GM12878 (cell line): Measurements from ENCODE around the gene NOL4L. TPM values are rescaled to one million over a fixed set of nuclear protein-coding genes. Genes with fewer than 3 reads are reported as not detected.
A peak's percentile ranks its signal among the peaks of the same experiment; 100 is the strongest.

Experiments
- ATAC-seq: fragments of 200-7000 bp; cut with Tn5 transposase; 3 replicates; pipeline ENCODE4 v1.9.1; 2020; ENCODE audit warnings: mild to moderate bottlenecking, moderate library complexity
- BruUV-seq: library from RNA; stranded (reverse); fragments of 400-500 nt; replicated peaks from 2 replicates; lab custom pipeline; 2021; lab: Mats Ljungman, UMichigan
- CTCF ChIA-PET: fragments of 300-600 bp; sonication (Branson Sonifier 250); formaldehyde crosslinking; extraction: SDS; loops from one replicate; lab custom pipeline; 2021; ENCODE audit warnings: inconsistent platforms; lab: Yijun Ruan, JAX
- POLR2A ChIA-PET: fragments of 350-600 bp; formaldehyde crosslinking; extraction: SDS; loops from one replicate; lab custom pipeline; 2021; ENCODE audit warnings: inconsistent platforms; lab: Charles Lee
- RAD21 ChIA-PET: fragments of 300-600 bp; sonication (Branson Sonifier 250); formaldehyde crosslinking; loops from one replicate; lab custom pipeline; 2023; ENCODE audit warnings: antibody characterized with exemption; ENCODE audit not compliant: unreplicated experiment; lab: Charles Lee
- SMC1A ChIA-PET: fragments of 300-600 bp; sonication (Branson Sonifier 250); formaldehyde crosslinking; loops from one replicate; lab custom pipeline; 2023; ENCODE audit not compliant: unreplicated experiment, uncharacterized antibody; lab: Charles Lee
- DNase-seq: peaks from one replicate; pipeline ENCODE4 v3.0.0-alpha.2; 2011; ENCODE audit warnings: low read depth, low spot score
- FAIRE-seq: peaks from 3 replicates; lab custom pipeline; 2011; peaks lifted over from hg19 to GRCh38; lab: Jason Lieb, UNC
- H2AFZ ChIP-seq: 2 replicates; pipeline ENCODE4 v1.6.0; 2011; ENCODE audit warnings: low read depth, low read length, control low read depth; ENCODE audit not compliant: control insufficient read depth
- H3K27ac ChIP-seq: 2 replicates; pipeline ENCODE4 v1.5.1; 2011; ENCODE audit warnings: control low read depth; ENCODE audit not compliant: control insufficient read depth, insufficient read depth
- H3K27me3 ChIP-seq, 2 experiments: replicated peaks in 1 of 2; 2 replicates each; pipeline versions ENCODE4 v1.6.0 to v1.6.1; 2011; ENCODE audit warnings: low read length in 1 of 2; ENCODE audit not compliant: control insufficient read depth in 2 of 2, insufficient read depth in 2 of 2
- H3K36me3 ChIP-seq, 2 experiments: 2 replicates each; pipeline ENCODE4 v1.5.1; 2011; ENCODE audit warnings: low read length in 1 of 2; ENCODE audit not compliant: control insufficient read depth in 2 of 2, insufficient read depth in 2 of 2
- H3K4me1 ChIP-seq: 2 replicates; pipeline ENCODE4 v1.6.1; 2011; ENCODE audit warnings: mild to moderate bottlenecking, low read length, moderate library complexity, mixed read lengths; ENCODE audit not compliant: control insufficient read depth, insufficient read depth
- H3K4me2 ChIP-seq: 2 replicates; pipeline ENCODE4 v1.6.0; 2011; ENCODE audit warnings: control low read depth; ENCODE audit not compliant: control insufficient read depth, insufficient read depth
- H3K4me3 ChIP-seq: fragments of 200-600 bp; sonication (generic); 2 replicates; pipeline ENCODE4 v1.5.1; 2016
- H3K79me2 ChIP-seq: 2 replicates; pipeline ENCODE4 v1.6.0; 2011; ENCODE audit warnings: low read length; ENCODE audit not compliant: control insufficient read depth, insufficient read depth
- H3K9ac ChIP-seq: 2 replicates; pipeline ENCODE4 v1.8.0; 2011; ENCODE audit warnings: low read length, control low read depth, mixed read lengths; ENCODE audit not compliant: control insufficient read depth, insufficient read depth
- H3K9me3 ChIP-seq: replicated peaks from 3 replicates; pipeline ENCODE4 v1.5.1; 2011; ENCODE audit warnings: mild to moderate bottlenecking, low read length; ENCODE audit not compliant: control insufficient read depth, insufficient read depth
- H4K20me1 ChIP-seq: 2 replicates; pipeline ENCODE4 v1.6.0; 2011; ENCODE audit not compliant: control insufficient read depth, insufficient read depth
- BMI1 ChIP-seq: fragments of 450-650 bp; IDR thresholded peaks from 2 replicates; pipeline ENCODE4 v1.6.1; 2016; ENCODE audit warnings: mild to moderate bottlenecking, moderate library complexity, borderline replicate concordance
- MYC ChIP-seq: IDR thresholded peaks from 2 replicates; pipeline ENCODE4 v1.6.1; 2011; ENCODE audit warnings: mild to moderate bottlenecking, low read length, moderate library complexity, inconsistent platforms; ENCODE audit not compliant: insufficient read depth, insufficient replicate concordance, insufficient read length, severe bottlenecking
- ZNF24 ChIP-seq: fragments of 450-650 bp; IDR thresholded peaks from 2 replicates; pipeline ENCODE4 v1.6.1; 2017; ENCODE audit warnings: antibody characterized with exemption, mild to moderate bottlenecking
- WGBS: methylation state at CpG from one replicate; pipeline ENCODE4 v1.1.6; 2016; ENCODE audit warnings: low lambda C conversion rate; ENCODE audit not compliant: insufficient replicate concordance, insufficient coverage; ENCODE audit errors: missing lambda C conversion rate; 5-methylcytosine and 5-hydroxymethylcytosine counted together
- in situ Hi-C: fragments of 300-500 bp; cut with MboI; formaldehyde crosslinking; loops from 9 replicates; pipeline ENCODE4 v1.14.3; 2018; ENCODE audit warnings: mixed read lengths
- intact Hi-C: fragments of 100-400 bp; cut with micrococcal nuclease; formaldehyde crosslinking; loops from one replicate; pipeline ENCODE4 v1.14.2; 2022; ENCODE audit not compliant: unreplicated experiment
- polyA plus RNA-seq, 11 experiments: library from polyadenylated mRNA; depleted of rRNA in 4 of 11; unstranded in 6 of 11; stranded (reverse) in 5 of 11; fragments of >200 nt; fragmentation: Nextera tagmentation in 4 of 11; fragmentation: Illumina TruSeq in 1 of 11; extraction: Ambion mirVana in 4 of 11; extraction: Trizol in 1 of 11; gene quantifications; 1 replicate in 1 of 11; 2 replicates in 10 of 11; pipeline versions ENCODE4 v1.2.1 to v1.2.3, GENCODE V29; 2011 to 2016; ENCODE audit warnings: inconsistent platforms in 2 of 11, missing spikeins in 2 of 11, low read depth in 1 of 11
- total RNA-seq, 4 experiments: library from RNA; depleted of rRNA in 3 of 4; stranded (reverse); fragments of >200 nt in 3 of 4; fragmentation: Illumina TruSeq in 1 of 4; extraction: Trizol in 1 of 4; gene quantifications; 2 replicates each; pipeline versions ENCODE4 v1.2.1 to v1.2.3, GENCODE V29; 2013 to 2021
- TF ChIP-seq, protein P1 (sequence below): IDR thresholded peaks from 2 replicates; pipeline ENCODE4 v1.6.1; 2011; ENCODE audit warnings: borderline replicate concordance, low read depth, mild to moderate bottlenecking, moderate library complexity, mixed read lengths, low read length; ENCODE audit not compliant: insufficient read depth; ENCODE audit errors: extremely low read length
- TF ChIP-seq, protein P2 (sequence below): fragments of 450-650 bp; IDR thresholded peaks from 2 replicates; pipeline ENCODE4 v1.6.1; 2014; ENCODE audit warnings: mild to moderate bottlenecking
- TF ChIP-seq, protein P3 (sequence below): fragments of 450-650 bp; formaldehyde crosslinking; IDR thresholded peaks from 2 replicates; pipeline ENCODE4 v1.4.0; 2022; ENCODE audit warnings: mild to moderate bottlenecking, moderate library complexity

The NOL4L gene
- total and polyA plus RNA-seq, 10 of the 15 experiments (the other 5 are each of a cell fraction or from before 2014, with no cell fraction given), result 2.3 to 24.0 (median 8.0) TPM

DNA sequence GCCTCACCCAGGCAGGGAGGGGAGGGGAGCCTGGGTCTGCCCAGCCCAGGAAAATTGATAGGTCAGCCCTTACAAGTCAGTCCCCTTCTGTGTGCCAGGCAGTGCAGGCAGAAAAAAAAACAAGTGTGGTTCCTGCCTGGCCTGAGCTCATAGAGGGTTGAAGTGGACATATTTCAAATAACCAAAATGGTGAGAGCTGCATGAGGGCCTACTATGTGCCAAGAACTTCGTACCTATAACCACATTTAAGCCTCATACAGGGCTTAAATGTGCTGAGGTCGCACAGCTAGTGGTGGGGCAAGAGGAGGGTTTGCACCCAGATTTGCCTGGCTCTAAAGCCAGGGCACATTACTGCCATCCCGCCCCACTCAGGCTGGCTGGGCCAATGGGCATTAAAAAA, 6.9 kb upstream of the NOL4L start:
- BruUV-seq, result no TSS peak
- Histone ChIP-seq H3K4me2 (no peak overlapping the region), H2AFZ (no peak overlapping the region), H3K79me2 (no peaks in the 10 kb centered on the region), H3K27me3 (no peaks in the 10 kb centered on the region), H3K4me3 (no peak overlapping the region), H3K4me1 (peaks cover 17% of the 10 kb centered on the region), H4K20me1 (no peaks in the 10 kb centered on the region), H3K36me3 (no peaks in the 10 kb centered on the region), H3K27ac (no peak overlapping the region), H3K9me3 (no peaks in the 10 kb centered on the region), H3K9ac (no peak overlapping the region)
- RAD21 ChIA-PET, result interaction anchor here (1.7 kb wide), 1 partner anchor 65 kb away, joined by 3 read pairs; no protein-coding TSS in a partner anchor
- CTCF ChIA-PET, result interaction anchor here (0.7 to 1.1 kb wide), 2 partner anchors 71 to 768 kb away, joined by 3 to 4 read pairs; no protein-coding TSS in a partner anchor
- no peak for FAIRE-seq
- POLR2A ChIA-PET, result interaction anchor here (0.6 kb wide), 1 partner anchor 260 kb away, joined by 8 read pairs; no protein-coding TSS in a partner anchor
- ATAC-seq, result no peak
- DNase-seq, result no peak
- intact Hi-C loops (loop anchor here (10.0 kb wide), 1 partner anchor 53 kb away; no protein-coding TSS in a partner anchor), in situ Hi-C loops (no loop called here)
- 61% methylated on average over 2 of the region's 3 CpGs for WGBS
- TF ChIP-seq, protein P1, sequence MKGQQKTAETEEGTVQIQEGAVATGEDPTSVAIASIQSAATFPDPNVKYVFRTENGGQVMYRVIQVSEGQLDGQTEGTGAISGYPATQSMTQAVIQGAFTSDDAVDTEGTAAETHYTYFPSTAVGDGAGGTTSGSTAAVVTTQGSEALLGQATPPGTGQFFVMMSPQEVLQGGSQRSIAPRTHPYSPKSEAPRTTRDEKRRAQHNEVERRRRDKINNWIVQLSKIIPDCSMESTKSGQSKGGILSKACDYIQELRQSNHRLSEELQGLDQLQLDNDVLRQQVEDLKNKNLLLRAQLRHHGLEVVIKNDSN, result no peak
- TF ChIP-seq, protein P2, sequence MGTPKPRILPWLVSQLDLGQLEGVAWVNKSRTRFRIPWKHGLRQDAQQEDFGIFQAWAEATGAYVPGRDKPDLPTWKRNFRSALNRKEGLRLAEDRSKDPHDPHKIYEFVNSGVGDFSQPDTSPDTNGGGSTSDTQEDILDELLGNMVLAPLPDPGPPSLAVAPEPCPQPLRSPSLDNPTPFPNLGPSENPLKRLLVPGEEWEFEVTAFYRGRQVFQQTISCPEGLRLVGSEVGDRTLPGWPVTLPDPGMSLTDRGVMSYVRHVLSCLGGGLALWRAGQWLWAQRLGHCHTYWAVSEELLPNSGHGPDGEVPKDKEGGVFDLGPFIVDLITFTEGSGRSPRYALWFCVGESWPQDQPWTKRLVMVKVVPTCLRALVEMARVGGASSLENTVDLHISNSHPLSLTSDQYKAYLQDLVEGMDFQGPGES, result no peak
- SMC1A ChIA-PET, result interaction anchor here (0.6 to 1.4 kb wide), 3 partner anchors 12 to 60 kb away, joined by 3 to 5 read pairs (median 3); no protein-coding TSS in a partner anchor

DNA sequence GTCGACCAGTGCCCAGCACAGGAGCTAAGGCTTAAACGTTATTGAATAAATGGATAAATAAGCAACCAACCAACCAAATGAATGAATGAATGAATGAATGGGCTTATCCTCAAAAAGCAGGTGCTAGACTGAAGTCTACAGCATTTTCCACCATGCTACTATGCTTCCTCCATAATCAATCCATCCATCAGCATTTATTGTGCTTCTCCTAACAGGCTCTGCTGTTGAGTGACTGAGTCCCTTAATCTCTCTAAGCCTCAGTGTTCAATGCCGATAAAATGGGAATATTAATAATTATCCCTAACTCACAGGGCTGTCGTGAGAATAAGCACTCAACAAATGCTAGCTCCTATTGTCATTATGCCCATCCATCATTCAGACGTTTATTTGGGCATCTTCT, 4.6 kb upstream of the NOL4L start:
- H3K27me3 ChIP-seq, result peaks cover 0 to 2% of the 10 kb centered on the region in 2 experiments; a peak in 1 of 4 replicates
- no peak overlapping the region for H3K9ac ChIP-seq
- in situ Hi-C loops, result no loop called here
- no peaks in the 10 kb centered on the region for H3K79me2 ChIP-seq
- ATAC-seq (no peak), DNase-seq (no peak), FAIRE-seq (no peak)
- ChIA-PET POLR2A (interaction anchor here (1.8 kb wide), 1 partner anchor 9 kb away, joined by 5 read pairs; no protein-coding TSS in a partner anchor), CTCF (no interaction called here), RAD21 (interaction anchor here (1.2 kb wide), 1 partner anchor 63 kb away, joined by 4 read pairs; no protein-coding TSS in a partner anchor), SMC1A (no interaction called here)
- H3K4me1 ChIP-seq, result peaks cover 20% of the 10 kb centered on the region
- no TSS peak for BruUV-seq
- 31% methylated on average over 5 of the region's 5 CpGs for WGBS
- H2AFZ ChIP-seq, result no peak overlapping the region
- no peaks in the 10 kb centered on the region for H4K20me1 ChIP-seq
- no peak overlapping the region for H3K4me2 ChIP-seq
- intact Hi-C loops, result loop anchor here (10.0 kb wide), 1 partner anchor 55 kb away; no protein-coding TSS in a partner anchor
- no peak overlapping the region for H3K27ac ChIP-seq
- no peak overlapping the region for H3K4me3 ChIP-seq
- H3K36me3 ChIP-seq, result no peaks in the 10 kb centered on the region
- no peaks in the 10 kb centered on the region for H3K9me3 ChIP-seq
- TF ChIP-seq MYC, result no peak
- TF ChIP-seq ZNF24, result peak; percentile 56; the same call in 1 of the 2 replicates
- TF ChIP-seq, protein P3, sequence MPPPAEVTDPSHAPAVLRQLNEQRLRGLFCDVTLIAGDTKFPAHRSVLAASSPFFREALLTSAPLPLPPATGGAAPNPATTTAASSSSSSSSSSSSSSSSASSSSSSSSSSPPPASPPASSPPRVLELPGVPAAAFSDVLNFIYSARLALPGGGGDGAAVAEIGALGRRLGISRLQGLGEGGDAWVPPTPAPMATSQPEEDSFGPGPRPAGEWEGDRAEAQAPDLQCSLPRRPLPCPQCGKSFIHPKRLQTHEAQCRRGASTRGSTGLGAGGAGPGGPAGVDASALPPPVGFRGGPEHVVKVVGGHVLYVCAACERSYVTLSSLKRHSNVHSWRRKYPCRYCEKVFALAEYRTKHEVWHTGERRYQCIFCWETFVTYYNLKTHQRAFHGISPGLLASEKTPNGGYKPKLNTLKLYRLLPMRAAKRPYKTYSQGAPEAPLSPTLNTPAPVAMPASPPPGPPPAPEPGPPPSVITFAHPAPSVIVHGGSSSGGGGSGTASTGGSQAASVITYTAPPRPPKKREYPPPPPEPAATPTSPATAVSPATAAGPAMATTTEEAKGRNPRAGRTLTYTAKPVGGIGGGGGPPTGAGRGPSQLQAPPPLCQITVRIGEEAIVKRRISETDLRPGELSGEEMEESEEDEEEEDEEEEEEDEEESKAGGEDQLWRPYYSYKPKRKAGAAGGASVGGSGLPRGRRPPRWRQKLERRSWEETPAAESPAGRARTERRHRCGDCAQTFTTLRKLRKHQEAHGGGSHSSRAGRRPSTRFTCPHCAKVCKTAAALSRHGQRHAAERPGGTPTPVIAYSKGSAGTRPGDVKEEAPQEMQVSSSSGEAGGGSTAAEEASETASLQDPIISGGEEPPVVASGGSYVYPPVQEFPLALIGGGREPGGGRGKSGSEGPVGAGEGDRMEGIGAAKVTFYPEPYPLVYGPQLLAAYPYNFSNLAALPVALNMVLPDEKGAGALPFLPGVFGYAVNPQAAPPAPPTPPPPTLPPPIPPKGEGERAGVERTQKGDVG (CRISPR knock-in tag), result no peak
- no peak for TF ChIP-seq BMI1
